Measurements from ENCODE around the gene PLA2G4F.
"Not testable (repeated sequence)": the region's sequence is repeated elsewhere in the genome, so short reads cannot be mapped to it uniquely, and the experiment has no call there.

Gene PLA2G4F

GRCh38 chr15:42100021-42100800 lies 56.2 kb downstream of the PLA2G4F start:
- peak; percentile 48 for DNase-seq (ENCODE audit: low read depth)

DNA sequence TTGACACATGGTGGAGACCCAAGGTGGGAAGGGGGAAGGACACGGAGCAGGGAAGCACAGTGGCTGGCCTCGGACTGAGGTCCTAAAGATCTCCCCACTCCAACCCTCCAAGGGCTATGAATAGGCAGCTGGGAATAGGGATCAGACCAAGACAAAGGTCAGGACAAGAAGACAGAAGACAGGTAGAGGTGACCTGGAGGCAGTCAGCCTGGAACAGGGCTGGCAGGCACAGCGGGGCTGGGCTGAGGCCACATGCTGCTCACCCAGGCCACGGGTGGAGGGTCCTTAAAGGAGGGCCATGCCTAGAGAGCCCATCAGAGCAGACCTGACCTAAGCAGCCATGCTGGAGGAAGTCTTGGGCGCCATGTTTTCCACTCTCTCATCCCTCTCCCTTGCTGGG lies 59.4 kb downstream of the PLA2G4F start:
- no peak for DNase-seq (ENCODE audit: low read depth)

DNA sequence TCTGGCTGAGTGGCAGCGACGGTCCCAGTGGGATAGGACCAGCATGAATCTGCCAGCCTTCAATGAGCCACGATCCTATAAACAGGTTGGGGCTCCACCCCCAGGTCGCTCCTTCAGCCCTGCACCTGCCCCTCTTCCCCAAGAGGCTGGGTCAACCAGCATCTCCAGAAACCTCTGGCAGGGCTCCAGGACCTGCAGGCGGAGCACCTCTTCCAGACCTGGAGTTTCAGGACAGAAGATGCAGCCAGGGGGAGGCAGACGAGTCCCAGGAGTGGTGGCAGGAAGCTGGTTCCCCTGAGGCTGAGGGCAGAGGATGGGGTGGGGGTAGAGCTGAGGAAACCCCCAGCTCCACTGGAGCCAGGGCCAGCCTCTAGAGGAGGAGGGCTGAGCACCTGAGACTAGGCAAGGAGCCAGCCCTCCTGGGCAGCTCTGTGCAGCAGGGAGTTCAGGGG lies 61.9 kb downstream of the PLA2G4F start, which contains the start of gene PLA2G4D:
PLA2G4D (minus strand) TSS at position 51 of the 452 bp plus-strand sequence. CDS start 103 bp downstream, outside the sequence.
- DNase-seq (ENCODE audit: low read depth): no peak

- no peak for DNase-seq (ENCODE audit: low read depth)
These were observed 62.5 kb downstream of the PLA2G4F start for GRCh38 chr15:42093966-42094365.

DNA sequence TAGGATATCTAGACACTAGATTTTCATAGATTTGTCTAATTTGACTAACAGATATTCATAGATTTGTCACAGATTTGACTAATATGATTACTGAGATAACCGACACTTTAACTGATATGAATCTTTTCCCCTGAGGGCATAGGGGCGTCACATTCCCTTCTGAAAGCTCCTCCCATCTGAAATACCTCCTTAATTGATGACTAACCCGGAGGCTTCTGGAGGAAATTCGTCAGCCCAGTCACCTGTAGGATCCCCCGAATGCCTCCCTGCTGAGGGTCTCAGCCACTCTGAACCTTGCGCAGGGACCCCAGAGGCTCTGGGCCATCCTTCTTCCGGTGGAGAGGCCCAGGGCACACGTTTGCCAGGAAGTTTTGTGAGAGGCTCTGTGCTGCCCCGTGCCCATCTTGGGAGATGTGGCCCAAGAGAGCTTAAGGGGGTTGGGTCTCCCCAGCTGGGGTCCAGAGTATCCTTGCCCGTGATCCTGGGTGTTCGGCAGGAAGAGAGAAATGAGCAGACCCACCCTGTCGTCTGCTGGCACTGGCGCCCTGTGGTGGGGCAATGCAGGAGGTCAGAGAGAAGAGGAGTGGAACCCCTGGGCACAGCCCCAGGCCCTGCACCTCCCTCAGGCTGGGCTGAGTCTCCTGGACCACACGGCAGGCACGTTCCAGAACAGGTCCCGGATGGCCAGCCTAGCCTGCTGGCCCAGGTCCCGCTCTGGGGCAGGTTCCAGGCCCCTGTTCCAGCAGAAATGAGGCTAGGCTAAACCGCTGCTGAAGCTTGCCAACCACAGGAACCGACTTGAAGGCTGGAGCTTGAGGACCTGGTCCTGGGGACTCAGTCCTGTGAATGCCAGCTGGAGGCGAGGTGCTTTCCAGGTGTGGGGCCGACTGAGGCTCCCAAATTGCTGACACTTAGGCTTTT lies 63.8 kb downstream of the PLA2G4F start:
- DNase-seq (ENCODE audit: low read depth): peak; percentile 73

DNA sequence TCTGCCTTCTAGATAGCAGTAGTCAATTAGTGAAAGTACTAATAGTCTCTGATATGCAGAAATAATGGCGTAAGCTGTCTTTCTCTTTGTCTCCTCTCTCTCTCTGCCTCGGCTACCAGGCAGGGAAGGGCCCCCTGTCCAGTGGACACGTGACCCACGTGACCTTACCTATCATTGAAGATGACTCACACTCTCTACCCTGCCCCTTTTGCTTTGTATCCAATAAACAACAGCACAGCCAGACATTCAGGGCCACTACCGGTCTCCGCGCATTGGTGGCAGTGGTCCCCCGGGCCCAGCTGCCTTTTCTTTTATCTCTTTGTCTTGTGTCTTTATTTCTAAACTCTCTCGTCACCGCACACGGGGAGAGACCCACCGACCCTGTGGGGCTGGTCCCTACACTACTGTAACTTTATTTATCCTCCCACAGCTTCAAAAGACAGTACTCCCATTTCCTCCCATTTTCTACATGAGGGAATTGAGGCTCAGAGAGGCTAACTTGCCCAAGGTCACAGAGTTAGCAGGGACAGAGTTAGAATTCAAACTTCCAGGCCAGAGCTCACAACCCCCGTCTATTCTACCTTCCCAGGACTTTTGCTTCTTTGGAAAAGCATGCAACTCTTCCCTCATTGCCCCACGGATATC lies 64.6 kb downstream of the PLA2G4F start:
- DNase-seq (ENCODE audit: low read depth): not testable (repeated sequence)

GRCh38 chr15:42090781-42091180 lies 65.7 kb downstream of the PLA2G4F start:
- no peak for DNase-seq (ENCODE audit: low read depth)

GRCh38 chr15:42090370-42090769 lies 66.1 kb downstream of the PLA2G4F start:
- no peak for DNase-seq (ENCODE audit: low read depth)

DNA sequence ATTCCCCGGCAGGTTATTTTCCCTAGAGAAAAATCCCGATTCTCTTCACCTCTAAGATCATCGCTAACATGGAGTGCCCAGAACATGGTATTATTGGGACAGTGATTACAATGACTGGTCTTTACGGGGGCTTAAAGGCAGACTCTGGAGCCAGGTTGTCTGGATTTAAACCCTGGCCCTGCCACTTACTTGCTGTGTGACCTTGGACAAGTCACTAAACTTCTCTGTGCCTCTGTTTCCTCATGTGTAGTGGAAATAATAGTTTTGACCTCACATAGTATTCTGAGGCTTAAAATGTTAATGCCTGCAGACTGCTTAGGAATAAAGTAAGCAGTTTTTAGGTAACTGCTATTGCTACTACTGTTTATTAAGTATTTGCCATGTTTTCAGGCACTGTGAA lies 66.5 kb downstream of the PLA2G4F start:
- DNase-seq (ENCODE audit: low read depth): no peak

Data from EH (cell line).